HG02885 (cell line): ENCODE measurements around the gene HRH2.
"Not testable (repeated sequence)": the region's sequence is repeated elsewhere in the genome, so short reads cannot be mapped to it uniquely, and the experiment has no call there.

Experiments
- ATAC-seq: cut with Tn5 transposase; IDR thresholded peaks from one replicate; pipeline ENCODE4 v1.9.1; 2021; ENCODE audit warnings: mild to moderate bottlenecking; ENCODE audit not compliant: unreplicated experiment, poor library complexity

The HRH2 gene

GRCh38 chr5:175759991-175760390 is 102.1 kb downstream of the HRH2 start:
- not testable (repeated sequence) for ATAC-seq
